ENCODE measurements around the gene ZNF770. TPM values are rescaled to one million over a fixed set of nuclear protein-coding genes. Genes with fewer than 3 reads are reported as not detected.
"Not testable (repeated sequence)": the region's sequence is repeated elsewhere in the genome, so short reads cannot be mapped to it uniquely, and the experiment has no call there.

ZNF770 gene
- total RNA-seq, 1 donor from 2014 or later = 56.1 TPM

GRCh38 chr15:34943711-34944110 lies 44.4 kb downstream of the ZNF770 start:
- Histone ChIP-seq H4K20me1 (ENCODE audit: low read depth) (no peaks in the 10 kb centered on the region), H3K9me3 (ENCODE audit: low read depth) (no peaks in the 10 kb centered on the region), H3K9ac (no peak overlapping the region), H3F3A (ENCODE audit: low read depth) (no peaks in the 10 kb centered on the region), H3K36me3 (peaks cover 20% of the 10 kb centered on the region), H3K27ac (no peak overlapping the region), H3K4me2 (no peak overlapping the region), H3K79me2 (ENCODE audit: low read depth) (no peaks in the 10 kb centered on the region), H2AFZ (replicated peaks) (no peak overlapping the region), H3K4me1 (no peaks in the 10 kb centered on the region), H3K4me3 (no peak overlapping the region), H3K27me3 (no peaks in the 10 kb centered on the region)
- H3K4me1 Mint-ChIP-seq = no peaks in the 10 kb centered on the region
- no peak overlapping the region for H3K4me3 Mint-ChIP-seq
- H3K9me3 Mint-ChIP-seq = no peaks in the 10 kb centered on the region
- H3K27me3 Mint-ChIP-seq (ENCODE audit: insufficient read depth, low read depth) = no peaks in the 10 kb centered on the region
- H3K36me3 Mint-ChIP-seq = peaks cover 18% of the 10 kb centered on the region
- no peak for DNase-seq (ENCODE audit: low spot score)
- no peak overlapping the region for H3K27ac Mint-ChIP-seq
- TF ChIP-seq EZH2 (IDR thresholded peaks at IDR 0.05) = no peak
- TF ChIP-seq CTCF (IDR thresholded peaks at IDR 0.05) = no peak
- TF ChIP-seq EZH2phosphoT487 (IDR thresholded peaks at IDR 0.05) = no peak

- not testable (repeated sequence) for H3K27me3 Mint-ChIP-seq (ENCODE audit: insufficient read depth, low read depth); H3K4me1 Mint-ChIP-seq; H2AFZ ChIP-seq (replicated peaks); H3K9me3 ChIP-seq (ENCODE audit: low read depth); H3K27ac Mint-ChIP-seq; H3K9ac ChIP-seq; H3K9me3 Mint-ChIP-seq; H3K4me3 ChIP-seq; H3K79me2 ChIP-seq (ENCODE audit: low read depth); H3K27ac ChIP-seq; DNase-seq (ENCODE audit: low spot score); H3K4me1 ChIP-seq; H4K20me1 ChIP-seq (ENCODE audit: low read depth); H3K4me3 Mint-ChIP-seq; H3K27me3 ChIP-seq; H3F3A ChIP-seq (ENCODE audit: low read depth); H3K4me2 ChIP-seq
- H3K36me3 ChIP-seq = peaks cover 19% of the 10 kb centered on the region
- H3K36me3 Mint-ChIP-seq = peaks cover 16% of the 10 kb centered on the region
Observed at GRCh38 chr15:34943264-34943663, 44.8 kb downstream of the ZNF770 start.

GRCh38 chr15:34942363-34942762 lies 45.7 kb downstream of the ZNF770 start:
- Histone ChIP-seq H3F3A (ENCODE audit: low read depth) (no peaks in the 10 kb centered on the region), H3K27me3 (no peaks in the 10 kb centered on the region), H3K9me3 (ENCODE audit: low read depth) (no peaks in the 10 kb centered on the region), H3K9ac (no peak overlapping the region), H3K4me3 (no peak overlapping the region), H4K20me1 (ENCODE audit: low read depth) (no peaks in the 10 kb centered on the region), H3K27ac (no peak overlapping the region), H3K4me2 (no peak overlapping the region), H2AFZ (replicated peaks) (no peak overlapping the region), H3K79me2 (ENCODE audit: low read depth) (no peaks in the 10 kb centered on the region), H3K36me3 (peaks cover 12% of the 10 kb centered on the region), H3K4me1 (no peaks in the 10 kb centered on the region)
- no peak for TF ChIP-seq EZH2phosphoT487 (IDR thresholded peaks at IDR 0.05)
- no peak for TF ChIP-seq EZH2 (IDR thresholded peaks at IDR 0.05)
- Mint-ChIP-seq H3K9me3 (no peaks in the 10 kb centered on the region), H3K36me3 (peaks cover 7% of the 10 kb centered on the region), H3K4me3 (no peak overlapping the region), H3K27me3 (ENCODE audit: insufficient read depth, low read depth) (no peaks in the 10 kb centered on the region), H3K4me1 (no peaks in the 10 kb centered on the region), H3K27ac (no peak overlapping the region)
- no peak for DNase-seq (ENCODE audit: low spot score)

GRCh38 chr15:34941831-34942230 lies 46.3 kb downstream of the ZNF770 start:
- Histone ChIP-seq H3K27me3 (no peaks in the 10 kb centered on the region), H4K20me1 (ENCODE audit: low read depth) (no peaks in the 10 kb centered on the region), H3K79me2 (ENCODE audit: low read depth) (no peaks in the 10 kb centered on the region), H3K4me2 (no peak overlapping the region), H3K9me3 (ENCODE audit: low read depth) (no peaks in the 10 kb centered on the region), H3K4me3 (no peak overlapping the region), H3K27ac (no peak overlapping the region), H3F3A (ENCODE audit: low read depth) (no peaks in the 10 kb centered on the region), H2AFZ (replicated peaks) (no peak overlapping the region), H3K4me1 (no peaks in the 10 kb centered on the region), H3K9ac (no peak overlapping the region), H3K36me3 (peaks cover 12% of the 10 kb centered on the region)
- no peaks in the 10 kb centered on the region for H3K27me3 Mint-ChIP-seq (ENCODE audit: insufficient read depth, low read depth)
- TF ChIP-seq EZH2phosphoT487 (IDR thresholded peaks at IDR 0.05) (no peak), CTCF (IDR thresholded peaks at IDR 0.05) (no peak), EZH2 (IDR thresholded peaks at IDR 0.05) (no peak)
- no peak for DNase-seq (ENCODE audit: low spot score)
- no peak overlapping the region for H3K4me3 Mint-ChIP-seq
- peaks cover 7% of the 10 kb centered on the region for H3K36me3 Mint-ChIP-seq
- no peak overlapping the region for H3K27ac Mint-ChIP-seq
- H3K4me1 Mint-ChIP-seq = no peaks in the 10 kb centered on the region
- no peaks in the 10 kb centered on the region for H3K9me3 Mint-ChIP-seq
